ENCODE measurements around the gene TBCD. TPM values are rescaled to one million over a fixed set of nuclear protein-coding genes. Genes with fewer than 3 reads are reported as not detected.

Gene TBCD
- total RNA-seq, 3 donors from 2014 or later = 41.3 to 76.0 (median 55.4) TPM

DNA sequence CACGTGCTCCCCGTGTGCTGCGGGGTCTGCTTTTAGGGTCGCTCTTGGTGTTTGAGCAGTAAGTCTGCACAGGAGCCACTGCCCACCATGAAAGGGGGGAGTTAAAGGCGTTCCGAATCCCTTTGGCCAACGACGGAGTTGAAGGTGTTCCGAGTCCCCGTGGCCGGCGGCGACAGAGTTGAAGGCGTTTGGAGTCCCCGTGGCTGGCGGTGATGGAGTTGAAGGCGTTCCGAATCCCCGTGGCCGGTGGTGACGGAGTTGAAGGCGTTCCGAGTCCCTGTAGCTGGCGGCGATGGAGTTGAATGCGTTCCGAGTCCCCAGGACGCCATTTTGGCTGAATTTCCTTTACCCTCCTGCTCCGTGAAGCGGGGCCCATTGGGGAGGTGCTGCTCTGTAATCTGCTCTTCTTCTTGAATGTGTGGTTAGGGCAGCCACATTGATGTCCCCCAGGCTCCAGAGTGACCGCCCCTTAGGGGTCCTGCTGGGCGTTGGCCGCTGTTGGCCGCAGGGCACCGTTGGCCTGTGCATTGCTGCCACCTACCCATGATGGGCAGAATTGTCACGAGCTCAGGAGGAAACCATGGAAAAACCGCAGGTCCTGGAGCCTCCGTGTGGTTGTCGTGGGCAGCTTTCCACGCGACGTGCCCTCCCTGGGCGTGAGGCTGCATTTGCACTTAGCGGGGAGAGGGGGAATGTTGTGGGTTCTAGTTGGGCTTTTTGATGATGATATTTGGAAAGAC, 161.6 kb downstream of the TBCD start:
- H3K9me3 ChIP-seq = no peaks in the 10 kb centered on the region
- H3K36me3 ChIP-seq (ENCODE audit: low read depth) = no peaks in the 10 kb centered on the region
- no peaks in the 10 kb centered on the region for H3K4me1 ChIP-seq (ENCODE audit: low read depth)
- peak in 1 of 3 donors; percentile 45 for DNase-seq
- H3K4me3 ChIP-seq = no peak overlapping the region
- no peak for ATAC-seq
- TF ChIP-seq, protein P1, sequence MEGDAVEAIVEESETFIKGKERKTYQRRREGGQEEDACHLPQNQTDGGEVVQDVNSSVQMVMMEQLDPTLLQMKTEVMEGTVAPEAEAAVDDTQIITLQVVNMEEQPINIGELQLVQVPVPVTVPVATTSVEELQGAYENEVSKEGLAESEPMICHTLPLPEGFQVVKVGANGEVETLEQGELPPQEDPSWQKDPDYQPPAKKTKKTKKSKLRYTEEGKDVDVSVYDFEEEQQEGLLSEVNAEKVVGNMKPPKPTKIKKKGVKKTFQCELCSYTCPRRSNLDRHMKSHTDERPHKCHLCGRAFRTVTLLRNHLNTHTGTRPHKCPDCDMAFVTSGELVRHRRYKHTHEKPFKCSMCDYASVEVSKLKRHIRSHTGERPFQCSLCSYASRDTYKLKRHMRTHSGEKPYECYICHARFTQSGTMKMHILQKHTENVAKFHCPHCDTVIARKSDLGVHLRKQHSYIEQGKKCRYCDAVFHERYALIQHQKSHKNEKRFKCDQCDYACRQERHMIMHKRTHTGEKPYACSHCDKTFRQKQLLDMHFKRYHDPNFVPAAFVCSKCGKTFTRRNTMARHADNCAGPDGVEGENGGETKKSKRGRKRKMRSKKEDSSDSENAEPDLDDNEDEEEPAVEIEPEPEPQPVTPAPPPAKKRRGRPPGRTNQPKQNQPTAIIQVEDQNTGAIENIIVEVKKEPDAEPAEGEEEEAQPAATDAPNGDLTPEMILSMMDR (IDR thresholded peaks at IDR 0.05) = no peak
- intact Hi-C loops (cut with DNase I, micrococcal nuclease) = no loop called here

DNA sequence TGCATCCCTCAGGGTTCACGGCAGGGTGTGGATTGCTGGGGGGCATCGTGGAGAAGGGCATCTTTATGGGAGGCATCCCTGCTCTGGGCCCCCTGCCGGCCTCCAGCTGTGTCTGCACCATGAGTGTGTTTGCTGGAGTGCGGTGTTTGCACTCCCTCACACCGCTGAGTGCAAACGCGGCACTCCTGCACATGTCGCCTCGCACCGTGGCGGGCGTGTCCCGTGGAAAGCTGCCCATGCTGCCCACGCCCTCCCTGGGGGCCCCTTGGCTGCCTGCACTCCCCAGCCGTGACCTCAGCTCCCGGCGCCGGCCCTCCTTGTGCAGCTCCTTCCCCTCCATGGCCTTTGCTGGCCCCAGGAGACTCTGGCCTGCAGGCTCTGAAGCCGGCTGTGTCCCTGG, 162.5 kb downstream of the TBCD start:
- intact Hi-C loops (cut with DNase I, micrococcal nuclease) = no loop called here
- no peak overlapping the region for H3K4me3 ChIP-seq
- DNase-seq = peak in 1 of 3 donors; percentile 57

DNA sequence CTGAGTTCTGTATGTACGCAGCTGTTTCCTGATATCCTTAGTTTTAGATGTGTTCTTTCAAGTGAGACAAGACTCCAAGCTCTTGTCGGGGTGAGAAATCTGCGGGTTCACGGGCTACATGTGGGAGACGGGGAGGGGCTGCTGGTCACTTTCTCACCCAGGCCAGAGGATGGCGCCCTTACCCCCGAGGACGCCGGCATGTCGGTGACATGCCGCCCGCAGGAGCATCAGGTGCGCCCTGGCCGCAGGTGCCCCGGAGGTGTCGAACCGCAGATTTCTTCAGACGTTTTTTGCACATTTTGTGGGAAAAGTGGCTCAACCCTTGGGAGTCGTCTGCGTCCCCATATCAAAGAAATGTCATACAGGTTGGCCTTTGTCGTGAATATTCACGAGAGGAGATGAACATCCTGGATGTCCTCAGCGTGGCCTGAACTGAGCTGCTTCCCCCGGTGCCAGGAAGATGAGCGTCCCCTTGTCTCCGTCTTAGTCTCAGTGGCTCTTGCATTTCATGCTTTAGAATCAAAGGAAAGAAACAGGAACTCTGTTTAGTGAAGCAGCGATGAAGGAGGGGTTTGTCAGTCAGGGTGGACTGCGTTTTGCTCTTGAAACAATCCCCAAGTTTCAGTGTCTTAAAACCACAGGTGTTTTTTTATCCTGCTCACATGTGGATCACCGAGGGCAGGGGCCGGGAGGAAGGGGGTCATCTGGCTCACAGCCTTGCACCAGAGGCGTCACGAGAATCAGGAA, 163.3 kb downstream of the TBCD start:
- no peaks in the 10 kb centered on the region for H3K36me3 ChIP-seq (ENCODE audit: low read depth)
- no peak overlapping the region for H3K4me3 ChIP-seq
- no peaks in the 10 kb centered on the region for H3K4me1 ChIP-seq (ENCODE audit: low read depth)
- DNase-seq = peak in 1 of 3 donors; percentile 31
- ATAC-seq = no peak
- H3K9me3 ChIP-seq = no peaks in the 10 kb centered on the region
- TF ChIP-seq, protein P1 (IDR thresholded peaks at IDR 0.05) = no peak
- intact Hi-C loops (cut with DNase I, micrococcal nuclease) = no loop called here

More for the DNA sequence above, 162.5 kb downstream of the TBCD start:
- H3K4me1 ChIP-seq (ENCODE audit: low read depth) = no peaks in the 10 kb centered on the region
- peak; percentile 84 for ATAC-seq
- no peaks in the 10 kb centered on the region for H3K9me3 ChIP-seq
- TF ChIP-seq, protein P1 (IDR thresholded peaks at IDR 0.05) = peak; percentile 31
- H3K36me3 ChIP-seq (ENCODE audit: low read depth) = no peaks in the 10 kb centered on the region

DNA sequence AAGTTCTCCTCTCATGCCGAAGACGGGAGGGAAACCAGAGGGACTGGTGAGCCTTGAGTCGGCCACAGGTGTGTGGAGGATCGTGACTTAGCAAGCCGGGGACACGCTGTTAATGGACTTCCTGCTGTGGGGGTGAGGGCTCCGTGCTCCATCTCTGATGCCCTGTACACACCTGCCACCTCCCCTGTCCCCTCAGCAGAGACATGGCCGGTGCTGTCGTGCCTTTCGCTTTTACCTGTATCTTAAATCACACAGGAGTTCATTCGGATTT, 163.8 kb downstream of the TBCD start:
- H3K36me3 ChIP-seq (ENCODE audit: low read depth) = no peaks in the 10 kb centered on the region
- TF ChIP-seq, protein P1 (IDR thresholded peaks at IDR 0.05) = no peak
- intact Hi-C loops (cut with DNase I, micrococcal nuclease) = no loop called here
- H3K4me3 ChIP-seq = no peak overlapping the region
- no peaks in the 10 kb centered on the region for H3K9me3 ChIP-seq
- ATAC-seq (no peak), DNase-seq (peak in 1 of 3 donors; percentile 28)
- no peaks in the 10 kb centered on the region for H3K4me1 ChIP-seq (ENCODE audit: low read depth)

DNA sequence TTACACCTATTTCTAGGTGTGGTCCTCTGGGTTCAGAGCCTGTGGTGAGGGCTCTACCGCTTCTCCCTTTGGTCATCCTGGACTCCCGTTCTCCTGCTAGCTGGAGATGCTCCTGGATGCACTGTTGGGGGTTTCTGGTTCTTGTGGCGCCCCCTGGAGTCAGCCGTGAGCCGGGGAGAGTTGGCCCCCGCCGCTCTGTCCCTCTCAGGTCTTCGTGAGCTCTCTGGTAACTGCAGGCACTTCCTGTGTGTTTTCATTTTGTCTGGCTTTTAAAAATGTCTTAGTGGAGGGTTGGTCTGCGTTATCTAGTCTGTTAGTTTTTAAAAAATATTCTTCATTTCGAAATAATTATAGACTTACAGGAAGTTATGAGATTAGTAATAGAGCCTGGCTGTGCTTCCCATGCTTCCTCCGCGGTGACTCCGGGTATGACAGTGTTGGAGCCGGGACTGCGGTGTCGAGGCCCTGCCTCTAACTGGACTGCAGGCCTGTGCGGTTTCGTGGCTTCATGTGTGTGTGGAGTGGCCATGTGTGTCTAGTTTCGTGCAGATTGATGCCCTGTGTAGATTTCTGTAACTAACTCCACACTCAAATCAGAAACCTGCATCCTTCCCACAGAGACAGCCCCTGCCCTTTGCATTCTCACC, 166.0 kb downstream of the TBCD start:
- ATAC-seq (no peak), DNase-seq (peak; percentile 30 to 46 (median 35))
- H3K4me3 ChIP-seq = no peak overlapping the region
- TF ChIP-seq, protein P1 (IDR thresholded peaks at IDR 0.05) = no peak
- intact Hi-C loops (cut with DNase I, micrococcal nuclease) = no loop called here
- H3K4me1 ChIP-seq (ENCODE audit: low read depth) = no peaks in the 10 kb centered on the region
- H3K36me3 ChIP-seq (ENCODE audit: low read depth) = no peaks in the 10 kb centered on the region
- no peaks in the 10 kb centered on the region for H3K9me3 ChIP-seq

Data from mucosa of descending colon (tissue), 3 donors.